Stomach (tissue), 4 donors: ENCODE measurements around the gene CAPN5.

Experiments used
- EP300 ChIP-seq: sonication (generic); formaldehyde crosslinking; IDR thresholded peaks from one replicate; pipeline ENCODE4 v1.6.1; 2017; ENCODE audit warnings: antibody characterized with exemption
- POLR2A ChIP-seq, 4 donors: fragments of 450-650 bp; IDR thresholded peaks; one replicate each; pipeline ENCODE4 v1.6.1; 2016; ENCODE audit warnings: antibody characterized with exemption in 4 of 4, control low read depth in 2 of 4, mild to moderate bottlenecking in 1 of 4, moderate library complexity in 1 of 4
- POLR2AphosphoS5 ChIP-seq, 3 donors: sonication (generic); formaldehyde crosslinking; IDR thresholded peaks; one replicate each; pipeline ENCODE4 v1.6.1; 2016; ENCODE audit warnings: antibody characterized with exemption in 3 of 3
- TF ChIP-seq, protein P1 (sequence below), 7 experiments: fragments of 450-650 bp in 4 of 7; fragments of 200-600 bp in 3 of 7; sonication (generic) in 3 of 7; IDR thresholded peaks; one replicate each; pipeline ENCODE4 v1.5.1; 2016 to 2019; ENCODE audit warnings: antibody characterized with exemption in 7 of 7, control low read depth in 2 of 7, mild to moderate bottlenecking in 1 of 7

DNA sequence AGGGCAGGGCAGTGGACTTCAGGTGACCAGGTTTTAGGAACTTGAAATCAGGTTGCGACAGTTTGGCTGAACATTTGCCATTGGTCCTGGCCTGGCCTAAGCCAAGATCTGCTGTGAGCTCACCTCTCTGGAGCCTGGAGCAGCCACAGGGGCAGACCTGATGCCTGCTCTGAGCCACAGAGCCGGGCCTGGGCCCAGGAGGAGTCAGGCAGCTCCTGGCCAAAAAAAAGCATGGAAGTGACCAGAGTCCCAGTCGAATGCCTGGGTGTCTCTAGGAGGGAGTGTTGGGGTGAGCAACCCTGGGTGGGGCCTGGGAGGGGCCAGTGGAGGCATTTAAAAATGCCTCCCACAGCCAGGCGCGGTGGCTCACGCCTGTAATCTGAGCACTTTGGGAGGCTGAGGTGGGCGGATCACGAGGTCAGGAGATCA is 29.8 kb downstream of the CAPN5 start:
- no peak for TF ChIP-seq POLR2A (IDR thresholded peaks at IDR 0.05)
- TF ChIP-seq, protein P1, sequence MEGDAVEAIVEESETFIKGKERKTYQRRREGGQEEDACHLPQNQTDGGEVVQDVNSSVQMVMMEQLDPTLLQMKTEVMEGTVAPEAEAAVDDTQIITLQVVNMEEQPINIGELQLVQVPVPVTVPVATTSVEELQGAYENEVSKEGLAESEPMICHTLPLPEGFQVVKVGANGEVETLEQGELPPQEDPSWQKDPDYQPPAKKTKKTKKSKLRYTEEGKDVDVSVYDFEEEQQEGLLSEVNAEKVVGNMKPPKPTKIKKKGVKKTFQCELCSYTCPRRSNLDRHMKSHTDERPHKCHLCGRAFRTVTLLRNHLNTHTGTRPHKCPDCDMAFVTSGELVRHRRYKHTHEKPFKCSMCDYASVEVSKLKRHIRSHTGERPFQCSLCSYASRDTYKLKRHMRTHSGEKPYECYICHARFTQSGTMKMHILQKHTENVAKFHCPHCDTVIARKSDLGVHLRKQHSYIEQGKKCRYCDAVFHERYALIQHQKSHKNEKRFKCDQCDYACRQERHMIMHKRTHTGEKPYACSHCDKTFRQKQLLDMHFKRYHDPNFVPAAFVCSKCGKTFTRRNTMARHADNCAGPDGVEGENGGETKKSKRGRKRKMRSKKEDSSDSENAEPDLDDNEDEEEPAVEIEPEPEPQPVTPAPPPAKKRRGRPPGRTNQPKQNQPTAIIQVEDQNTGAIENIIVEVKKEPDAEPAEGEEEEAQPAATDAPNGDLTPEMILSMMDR (IDR thresholded peaks at IDR 0.05): no peak
- no peak for TF ChIP-seq EP300
- TF ChIP-seq POLR2AphosphoS5 (IDR thresholded peaks at IDR 0.05): no peak
